ENCODE data around the gene RGMA.

- no peak for TF ChIP-seq CTCF (IDR thresholded peaks at IDR 0.05; ENCODE audit: poor library complexity)
- TF ChIP-seq EZH2 (IDR thresholded peaks at IDR 0.05; ENCODE audit: borderline replicate concordance): no peak
- TF ChIP-seq EZH2phosphoT487 (IDR thresholded peaks at IDR 0.05; ENCODE audit: low read depth, severe bottlenecking, unreplicated experiment): no peak
Observed at GRCh38 chr15:93012786-93013185, 76.2 kb downstream of the RGMA start.
